Activated CD4-positive, alpha-beta T cell treated with anti-CD3 and anti-CD28 coated beads, Interleukin-2, amount 50 U/mL, for 1 hour (primary cell): ENCODE results near the gene IQSEC1.

Source experiments
- DNase-seq: peaks from one replicate; pipeline ENCODE4 v3.0.0-alpha.2; 2020

The IQSEC1 gene

DNA sequence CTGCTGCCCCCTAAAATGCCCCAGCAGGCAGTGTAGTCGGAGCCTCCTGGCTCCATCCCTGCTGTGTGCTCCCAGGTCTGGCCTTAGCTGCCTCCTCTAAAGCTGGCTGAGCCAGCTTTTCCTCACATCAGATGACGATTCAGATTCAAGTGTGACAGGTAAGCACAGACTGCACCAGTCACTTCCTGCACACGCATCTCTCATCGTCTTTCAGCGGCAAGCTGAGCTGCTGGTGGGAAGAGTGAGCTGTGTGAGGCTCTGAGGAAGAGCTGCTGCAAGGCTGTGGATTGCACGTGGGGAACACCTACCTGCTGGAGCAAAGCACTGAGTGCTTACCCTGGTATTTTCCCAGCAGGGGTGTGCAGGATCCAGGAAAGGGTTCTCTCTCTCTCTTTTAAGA lies 143.4 kb downstream of the IQSEC1 start:
- DNase-seq = no peak

DNA sequence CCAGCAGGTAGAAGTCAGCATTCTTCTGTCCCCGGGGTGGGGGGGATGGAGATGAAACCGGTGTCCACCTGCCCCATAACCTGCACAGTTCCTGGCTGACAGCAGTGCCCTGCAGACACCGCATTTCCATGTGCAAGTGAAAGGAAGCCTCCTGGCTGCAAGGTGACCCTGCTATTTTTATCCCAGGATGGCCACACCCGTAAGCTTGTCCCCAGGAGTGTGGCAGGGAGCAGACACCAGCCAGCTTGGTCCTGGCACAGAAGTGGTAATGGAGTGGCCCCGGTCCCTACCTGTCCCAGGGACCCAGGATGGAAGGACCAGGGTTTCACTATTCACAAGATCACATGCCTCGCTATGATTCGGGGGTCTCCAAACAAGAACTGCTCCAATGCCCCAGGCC lies 146.6 kb downstream of the IQSEC1 start:
- DNase-seq = no peak

DNA sequence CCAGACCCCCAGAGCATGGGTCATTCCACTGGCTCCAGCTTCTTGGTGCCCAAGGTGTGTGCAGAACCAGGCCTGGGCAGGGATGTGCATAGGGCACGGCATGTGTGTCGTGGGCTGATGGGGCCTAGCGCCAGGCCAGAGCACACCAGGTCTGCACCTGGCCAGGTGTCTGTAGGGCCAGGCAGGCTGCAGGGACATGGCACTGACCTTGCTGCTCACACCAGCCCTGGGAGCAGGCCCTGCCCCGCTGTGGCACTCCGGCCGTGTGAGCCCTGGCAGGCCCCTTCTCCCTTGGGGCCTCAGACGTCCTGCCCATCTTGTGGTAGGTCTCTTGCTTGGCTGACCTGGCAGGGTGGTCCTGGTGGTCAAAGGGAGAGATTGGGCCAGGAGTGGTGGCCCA lies 147.6 kb downstream of the IQSEC1 start:
- DNase-seq = no peak

DNA sequence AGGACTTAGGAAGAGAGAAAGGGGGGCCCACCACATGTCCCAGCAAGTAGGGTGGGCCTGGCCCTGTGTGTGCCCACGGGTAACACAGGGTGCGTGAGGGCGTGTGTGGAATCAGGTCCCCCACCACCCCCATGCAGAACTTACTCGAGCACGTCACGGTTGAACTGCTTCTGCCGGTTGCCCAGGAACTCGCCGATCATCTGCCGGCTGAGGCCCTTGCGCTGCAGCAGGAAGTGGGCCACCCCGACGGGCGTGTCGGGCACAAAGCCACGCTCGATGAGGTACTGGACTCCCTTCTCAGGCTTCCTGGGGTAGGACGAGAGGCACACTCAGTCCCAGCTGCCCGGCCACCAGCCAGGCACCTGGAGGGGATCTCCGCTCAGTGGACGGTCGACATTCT lies 148.8 kb downstream of the IQSEC1 start:
- DNase-seq = no peak

DNA sequence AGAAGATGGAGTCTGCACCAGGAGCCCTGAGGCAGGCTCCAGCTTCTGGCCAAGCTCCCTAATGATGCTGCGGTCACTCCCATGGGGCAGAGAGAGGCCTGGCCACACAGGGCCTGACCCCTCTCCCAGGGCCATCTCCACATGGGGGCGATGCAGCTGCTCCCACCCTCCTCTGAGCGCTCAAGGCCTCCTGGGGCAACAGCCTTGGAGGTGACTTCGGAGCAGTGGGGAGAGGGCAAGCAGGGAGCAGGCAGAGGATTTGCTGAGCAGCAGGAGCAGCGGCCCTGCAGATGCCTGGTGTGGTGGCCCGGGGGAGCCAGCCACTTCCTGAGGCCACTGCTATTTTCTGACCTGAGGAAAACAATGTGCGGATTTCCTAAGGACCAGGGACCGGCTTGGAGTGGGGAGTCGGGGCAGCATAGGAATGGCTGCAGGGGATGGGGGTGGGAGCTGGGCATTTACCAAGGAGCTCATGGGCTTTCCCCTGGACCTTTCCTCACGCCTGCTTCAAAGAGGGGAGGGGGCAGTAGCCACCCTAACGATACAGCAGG lies 150.3 kb downstream of the IQSEC1 start:
- DNase-seq = no peak

DNA sequence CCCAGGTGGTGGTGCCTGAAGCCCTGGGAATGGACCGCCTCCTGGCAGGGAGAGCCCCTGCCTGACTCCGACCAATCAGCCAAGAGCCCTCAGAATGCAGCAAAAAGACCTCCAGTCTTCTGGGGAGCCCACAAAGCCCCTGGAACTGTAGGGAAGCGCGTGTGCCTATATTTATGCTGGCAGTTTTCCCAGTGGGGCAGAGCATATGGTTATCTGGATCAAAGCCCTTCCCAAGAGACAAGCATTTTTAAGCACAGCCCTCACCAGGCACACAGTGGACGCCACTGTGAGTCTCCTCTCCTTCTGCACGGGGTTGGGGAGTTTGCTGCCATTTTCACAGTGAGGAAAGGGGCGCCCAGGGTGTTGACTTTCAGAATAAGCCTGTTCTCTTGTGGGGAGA lies 150.9 kb downstream of the IQSEC1 start:
- no peak for DNase-seq

DNA sequence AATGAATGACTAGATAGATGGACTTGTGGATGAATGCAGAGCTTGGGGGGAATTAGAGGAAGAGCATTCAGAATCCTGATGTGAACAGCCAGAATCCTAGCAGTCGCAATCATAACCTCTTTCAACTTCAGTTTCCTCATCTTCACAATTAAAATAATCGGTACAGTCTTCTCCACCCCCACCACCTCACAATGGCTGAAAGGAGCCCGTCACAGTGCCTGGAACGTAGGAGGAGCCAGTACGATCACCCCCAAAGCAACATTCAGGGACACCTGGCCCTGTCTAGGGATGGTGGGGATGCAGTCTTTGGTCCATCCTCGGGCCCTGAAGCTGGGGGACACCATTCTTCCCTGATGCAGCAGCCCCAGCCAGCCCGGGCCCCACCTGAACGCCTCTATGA lies 151.5 kb downstream of the IQSEC1 start:
- DNase-seq = no peak

DNA sequence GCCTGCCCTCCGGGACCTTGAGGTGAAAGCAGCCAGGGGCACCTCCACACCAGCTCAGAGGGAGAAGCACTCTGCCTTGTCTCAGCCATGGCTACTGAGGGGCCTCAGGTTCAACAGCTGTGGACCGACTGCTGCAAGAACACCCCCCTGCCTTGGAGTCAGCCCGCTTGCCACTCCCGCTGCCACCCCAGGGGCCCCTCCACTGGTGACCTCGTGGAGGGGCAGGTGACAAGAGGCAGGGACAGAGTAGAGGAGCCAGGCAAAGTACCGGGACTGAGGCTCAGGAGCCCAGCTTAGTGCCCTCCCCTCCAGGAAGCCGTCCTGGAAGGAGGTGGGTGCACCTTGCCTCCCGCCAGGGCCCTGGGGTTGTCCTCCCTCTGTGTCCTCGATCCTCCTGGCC lies 152.3 kb downstream of the IQSEC1 start:
- DNase-seq = no peak

DNA sequence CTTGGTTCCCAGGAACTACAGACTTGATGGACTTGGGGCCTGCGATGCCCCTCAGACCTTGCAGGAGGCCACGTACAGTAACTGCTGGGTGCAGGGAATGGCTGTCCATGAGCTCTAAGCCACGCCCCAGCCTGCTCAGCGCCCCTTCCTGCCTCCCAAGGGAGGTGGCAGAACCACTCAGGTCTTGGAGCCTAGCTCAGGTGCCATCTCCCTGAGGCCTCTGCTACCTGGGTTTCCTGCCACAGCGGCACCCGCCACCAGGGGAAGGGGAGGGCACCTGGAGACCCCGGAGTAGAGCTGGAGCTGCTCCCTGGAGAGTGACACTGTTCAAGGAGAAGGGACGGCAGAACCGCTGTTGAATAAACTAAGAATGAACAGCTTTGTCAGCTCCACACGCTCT lies 154.0 kb downstream of the IQSEC1 start:
- no peak for DNase-seq

DNA sequence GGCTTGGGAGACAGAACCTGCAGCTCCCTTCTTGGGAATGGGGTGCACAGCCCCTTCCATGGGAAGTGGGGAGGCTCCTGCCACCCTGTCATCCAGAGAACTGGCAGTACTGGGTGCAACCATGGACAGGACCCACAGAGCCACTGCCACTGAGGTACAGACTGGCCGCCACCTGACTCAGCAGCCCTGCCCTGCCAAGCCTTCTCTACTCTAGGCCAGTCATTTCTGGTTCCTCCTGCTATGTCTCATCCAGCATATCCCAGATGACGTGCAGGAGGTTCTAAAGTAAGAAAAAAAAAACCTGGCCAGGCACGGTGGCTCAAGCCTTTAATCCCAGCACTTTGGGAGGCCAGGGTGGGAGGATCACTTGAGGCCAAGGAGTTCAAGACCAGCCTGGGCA lies 155.0 kb downstream of the IQSEC1 start:
- DNase-seq = no peak

DNA sequence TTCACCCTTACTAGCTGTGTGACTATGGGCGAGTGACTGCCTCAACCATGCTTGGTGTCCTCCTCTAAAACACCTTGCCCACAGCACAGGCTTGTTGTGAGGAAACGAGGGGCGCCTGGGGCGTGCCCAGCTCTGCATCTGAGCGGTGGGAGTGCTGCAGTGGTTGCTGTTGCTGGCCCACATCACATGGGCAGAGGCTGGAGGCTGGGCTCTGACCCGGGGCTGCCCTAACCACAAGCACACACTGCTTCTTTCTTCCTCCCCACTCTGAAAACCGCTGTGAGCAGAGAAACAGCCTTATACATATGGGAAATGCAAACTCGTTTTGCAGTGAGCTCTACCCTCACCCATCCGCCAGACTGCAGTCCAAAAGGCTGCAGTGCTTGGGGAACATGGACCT lies 157.1 kb downstream of the IQSEC1 start:
- DNase-seq = no peak

DNA sequence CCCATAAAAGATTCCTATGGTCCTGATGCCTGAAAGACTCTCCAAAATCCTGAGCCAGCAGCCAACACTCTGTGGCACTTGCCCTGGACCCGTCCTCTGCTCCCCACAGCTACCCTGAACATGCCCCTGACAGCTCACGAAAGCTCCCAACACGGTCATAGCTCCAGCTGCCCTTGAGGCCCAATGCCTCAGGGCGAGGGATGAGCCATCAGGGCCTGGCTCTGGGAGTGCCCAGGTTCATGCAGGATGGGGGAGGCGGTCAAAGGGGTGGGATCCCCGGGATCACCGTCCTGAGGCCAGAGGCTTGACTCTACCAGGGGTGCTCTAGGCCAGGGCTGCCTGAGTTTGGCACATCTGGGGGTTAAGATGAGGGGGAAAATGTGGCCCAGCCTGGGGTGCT lies 159.1 kb downstream of the IQSEC1 start:
- no peak for DNase-seq

DNA sequence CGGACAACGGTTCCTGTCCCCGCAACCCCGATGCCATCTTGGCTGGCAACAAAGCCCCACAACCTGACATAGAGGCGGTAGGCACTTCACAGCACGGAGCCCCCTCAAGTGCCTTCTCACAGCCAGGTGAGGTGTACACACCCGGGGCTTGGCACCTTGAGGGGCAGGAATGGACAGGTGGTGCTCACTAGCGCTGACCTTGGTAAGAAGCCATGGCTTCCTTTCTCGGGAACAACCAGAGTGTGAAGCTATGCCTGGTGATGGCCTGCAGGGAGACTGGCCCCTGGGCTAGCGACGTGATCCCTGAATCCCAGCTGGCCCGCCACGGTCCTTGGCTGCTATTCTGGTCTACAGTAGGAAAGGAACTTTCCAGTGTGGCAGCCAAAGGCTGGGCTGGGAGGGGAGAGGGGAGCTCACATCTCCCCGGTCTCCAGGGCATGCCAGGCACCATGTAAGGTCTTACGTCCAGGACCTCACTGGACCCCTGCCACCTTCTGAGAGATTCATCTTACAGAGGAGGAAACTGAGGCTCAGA lies 161.3 kb downstream of the IQSEC1 start:
- DNase-seq = no peak

DNA sequence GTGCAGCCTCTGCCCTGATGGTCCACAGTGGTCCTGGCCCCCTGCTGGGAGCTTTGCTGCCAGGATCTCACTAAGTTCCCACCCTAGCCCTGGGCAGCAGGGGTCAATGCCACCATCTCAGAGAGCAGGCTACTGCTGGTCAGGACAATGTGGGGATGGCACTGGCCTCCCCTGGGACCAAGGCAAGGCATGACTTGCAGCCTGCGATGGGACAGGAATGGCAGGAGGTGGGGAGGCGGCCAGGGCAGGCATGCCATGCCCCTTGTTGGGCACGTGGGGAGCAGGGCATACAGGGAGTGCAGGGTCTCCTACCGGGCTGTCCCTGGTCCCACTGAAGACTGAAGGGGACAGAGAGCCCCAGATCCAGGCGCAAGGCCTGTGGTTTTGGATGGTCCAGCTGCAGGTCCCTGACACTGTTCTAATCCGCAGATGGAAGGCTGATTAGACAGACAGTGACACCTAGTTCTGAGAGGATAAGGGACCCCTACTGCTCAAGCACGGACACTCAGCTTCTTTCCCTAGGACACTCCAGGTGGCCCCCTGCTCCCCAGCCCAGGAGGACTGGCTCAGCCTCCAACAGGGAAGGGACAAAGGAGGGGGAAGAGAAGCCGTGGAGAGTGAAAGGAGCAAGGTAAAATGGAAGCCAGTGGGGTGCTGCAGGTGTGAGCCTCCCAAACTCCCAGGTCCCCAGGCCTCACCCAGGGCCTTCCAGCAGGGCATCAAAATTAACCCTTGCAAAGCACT lies 162.7 kb downstream of the IQSEC1 start:
- no peak for DNase-seq

DNA sequence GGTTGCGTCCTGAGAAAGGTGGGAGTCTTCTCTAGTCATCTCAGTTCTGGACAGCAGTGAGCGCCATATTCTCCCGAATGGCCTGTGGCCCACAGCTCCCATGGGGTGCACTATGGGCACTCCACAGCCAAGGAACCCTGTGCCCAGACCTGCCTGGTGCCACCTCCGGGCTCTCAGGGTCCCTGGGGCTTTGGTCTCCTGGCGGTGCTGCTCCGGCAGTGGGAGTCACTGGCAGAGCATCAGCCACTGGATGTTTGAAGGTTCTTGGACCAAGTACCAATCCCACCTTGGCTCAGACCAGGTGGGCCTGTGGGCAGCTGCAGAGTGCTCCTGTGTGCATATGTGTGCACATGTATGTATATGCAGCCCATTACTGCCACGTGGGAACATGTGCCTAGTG lies 163.5 kb downstream of the IQSEC1 start:
- DNase-seq = no peak

DNA sequence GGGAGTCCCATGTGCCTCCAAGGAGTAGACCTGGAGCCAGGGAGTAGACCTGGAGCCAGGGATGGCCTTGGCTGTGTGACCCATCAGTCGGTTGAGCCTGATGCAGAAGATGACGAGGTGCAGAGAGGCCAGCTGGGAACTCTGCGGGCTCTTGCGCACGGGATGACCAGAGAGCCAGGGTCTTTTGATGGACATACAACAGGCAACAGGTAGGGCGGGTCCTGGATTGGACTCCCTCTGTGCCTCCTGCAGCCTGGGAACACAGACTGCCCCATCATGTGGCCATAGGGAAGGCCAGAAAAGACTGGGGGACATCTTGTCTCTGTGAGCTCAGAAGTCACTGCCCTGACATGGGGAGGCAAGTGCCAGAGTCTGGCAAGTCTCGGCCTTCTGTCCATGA lies 164.4 kb downstream of the IQSEC1 start:
- DNase-seq = no peak

DNA sequence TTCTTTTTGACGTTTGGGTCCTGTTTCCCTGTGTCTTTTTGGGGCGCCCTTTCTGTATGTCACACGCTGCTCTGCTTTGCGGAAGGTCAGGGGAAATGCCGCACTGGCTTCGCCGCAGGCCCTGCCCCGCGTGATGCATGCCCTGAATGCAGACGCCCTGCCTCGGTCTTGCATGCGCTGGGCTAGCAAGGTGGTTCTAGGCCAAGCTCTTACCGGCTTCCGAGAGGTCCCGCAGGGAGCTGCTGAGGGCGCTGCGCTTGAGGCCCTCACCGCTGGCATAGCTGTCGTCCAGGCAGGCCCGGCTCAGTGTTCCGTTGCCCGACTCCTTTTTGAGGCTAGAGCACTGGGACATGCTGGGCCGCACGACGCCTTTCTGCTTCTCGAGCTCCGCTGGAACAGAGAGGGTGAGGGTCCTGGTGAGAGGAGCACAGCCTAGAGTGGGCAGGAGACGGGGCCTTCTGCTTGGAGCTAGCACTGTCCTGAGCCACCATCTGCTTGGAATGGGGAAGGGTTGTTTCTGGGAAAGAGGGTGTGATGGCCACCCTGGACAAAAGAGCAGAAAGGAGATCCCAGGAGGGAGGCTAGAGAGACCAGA lies 165.0 kb downstream of the IQSEC1 start:
- no peak for DNase-seq

DNA sequence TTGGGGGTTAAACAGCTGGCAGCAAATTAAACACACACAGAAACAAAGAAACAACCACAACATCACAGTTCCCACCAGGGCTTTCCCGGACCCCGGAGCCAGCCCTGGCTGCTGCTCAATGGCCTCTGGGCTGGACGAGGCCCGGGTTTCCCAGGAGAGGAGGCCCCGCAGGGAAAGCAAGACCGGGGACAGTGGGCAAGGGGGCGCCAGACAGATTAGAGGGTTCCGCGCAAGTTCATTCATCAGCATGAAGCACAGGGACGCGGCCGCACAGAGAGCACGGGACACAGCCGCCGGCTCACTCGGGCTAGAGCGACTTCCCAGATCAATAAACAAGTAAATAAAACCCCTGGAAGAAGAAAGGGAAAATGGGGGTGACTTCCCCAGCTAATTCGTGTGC lies 165.5 kb downstream of the IQSEC1 start:
- no peak for DNase-seq

DNA sequence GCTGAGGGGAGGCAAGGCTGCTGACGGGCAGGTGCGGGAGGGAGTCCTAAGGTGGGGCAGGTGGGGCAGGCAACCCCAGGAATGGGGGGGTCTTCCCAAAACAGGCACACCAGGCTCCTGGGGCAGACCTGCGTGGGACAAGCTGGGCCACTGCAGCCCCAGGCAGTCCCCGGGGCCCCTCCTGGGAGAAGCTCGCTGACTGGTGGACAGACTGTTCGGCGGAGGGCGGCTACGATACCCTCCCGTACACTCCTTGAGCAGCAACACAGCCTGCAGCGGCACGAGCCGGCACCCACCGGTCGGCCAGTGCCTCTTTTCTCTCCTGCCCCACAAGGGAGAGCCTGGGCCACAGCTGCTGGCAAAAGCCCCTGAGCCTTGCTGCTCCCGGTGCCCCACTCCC lies 165.9 kb downstream of the IQSEC1 start:
- no peak for DNase-seq

DNA sequence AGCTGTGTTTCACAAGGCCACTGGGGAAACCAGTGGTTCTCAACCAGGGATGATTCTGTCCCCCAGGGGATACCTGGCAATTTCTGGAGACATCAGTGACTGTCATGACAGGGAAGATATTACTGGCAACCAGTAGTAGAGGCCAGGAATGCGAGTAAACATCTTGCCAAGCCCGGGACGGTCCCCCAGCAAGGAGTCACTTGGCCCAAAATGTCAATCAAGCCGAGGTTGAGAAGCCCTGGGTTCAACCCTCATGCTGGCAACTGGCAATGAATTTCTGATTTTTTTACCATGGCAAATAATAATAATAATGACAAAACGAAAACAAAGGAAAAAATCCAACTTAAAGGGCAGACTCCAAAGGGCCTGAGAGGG lies 166.3 kb downstream of the IQSEC1 start:
- DNase-seq = no peak

DNA sequence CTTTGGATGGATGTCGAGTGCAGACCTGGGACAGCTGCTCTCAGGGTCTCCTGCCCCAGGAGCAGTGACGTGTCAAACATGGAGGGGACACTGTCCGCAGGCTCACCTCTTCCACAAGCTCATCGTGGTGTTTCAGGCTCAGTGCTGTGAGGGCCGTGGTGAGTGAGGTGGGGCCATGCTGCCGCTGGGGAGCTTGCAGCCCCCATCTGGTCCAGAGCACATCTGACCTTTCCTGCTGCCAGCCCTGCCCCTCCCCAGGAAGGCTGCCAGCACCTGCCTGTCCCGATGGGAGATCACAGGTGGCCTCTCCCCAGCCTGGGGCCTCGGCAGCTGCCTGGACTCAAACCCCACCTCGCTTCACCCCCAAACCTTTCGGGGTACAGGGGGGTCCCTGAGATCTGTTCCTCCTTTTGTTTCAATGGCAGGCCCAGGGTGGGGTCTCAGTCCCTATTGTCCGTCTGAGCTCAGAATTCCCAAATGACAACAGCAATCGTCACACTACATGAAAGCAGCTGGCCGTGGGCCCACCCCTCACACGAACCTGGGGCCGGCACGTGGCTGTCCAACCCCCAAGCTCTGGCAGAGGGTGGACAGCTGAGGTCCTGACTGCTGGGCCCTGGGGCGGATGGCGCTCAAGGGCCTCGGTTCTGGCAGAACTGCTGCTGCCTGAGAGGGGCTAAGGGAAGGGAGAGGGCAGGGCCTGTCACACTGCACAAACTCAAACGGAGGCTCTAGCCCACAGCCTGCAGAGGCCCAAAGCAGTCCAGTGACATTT lies 166.9 kb downstream of the IQSEC1 start:
- DNase-seq = no peak

DNA sequence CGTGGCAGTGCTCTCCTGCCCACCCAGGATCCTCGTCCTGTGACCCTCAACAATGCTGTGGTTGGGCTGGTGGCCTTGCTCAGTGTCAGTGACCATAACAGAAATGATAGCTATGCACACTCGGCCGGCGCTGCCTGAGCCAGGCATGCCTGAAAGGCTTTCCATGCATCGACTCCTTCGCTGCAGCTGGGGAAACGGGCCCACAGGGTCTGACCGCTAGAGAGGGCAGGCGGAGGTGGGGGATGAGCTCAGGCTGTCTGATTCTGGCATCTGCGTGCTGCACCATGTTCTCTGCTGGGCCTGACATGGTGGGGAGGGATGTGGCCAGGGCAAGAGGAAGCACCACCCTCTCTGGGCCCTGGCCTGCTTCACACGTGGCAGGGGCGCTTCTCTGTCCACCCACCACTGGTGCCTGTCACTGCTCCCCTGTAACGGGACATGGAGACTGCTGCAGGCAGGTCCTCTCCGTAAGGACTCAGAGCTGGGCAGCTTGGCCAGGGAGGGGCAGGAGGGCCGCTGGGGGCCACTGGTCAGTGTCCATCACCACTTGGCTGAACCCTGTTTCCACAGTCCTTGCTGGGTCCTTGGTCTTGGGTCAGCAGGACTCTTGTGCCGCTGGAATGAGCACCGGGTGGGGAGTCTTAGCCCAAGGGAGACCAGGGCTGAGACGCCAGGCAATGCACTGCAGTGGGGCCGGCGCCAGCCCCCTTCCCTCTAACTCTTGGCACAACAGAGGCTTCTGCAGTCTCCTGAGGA lies 167.7 kb downstream of the IQSEC1 start:
- DNase-seq = no peak

DNA sequence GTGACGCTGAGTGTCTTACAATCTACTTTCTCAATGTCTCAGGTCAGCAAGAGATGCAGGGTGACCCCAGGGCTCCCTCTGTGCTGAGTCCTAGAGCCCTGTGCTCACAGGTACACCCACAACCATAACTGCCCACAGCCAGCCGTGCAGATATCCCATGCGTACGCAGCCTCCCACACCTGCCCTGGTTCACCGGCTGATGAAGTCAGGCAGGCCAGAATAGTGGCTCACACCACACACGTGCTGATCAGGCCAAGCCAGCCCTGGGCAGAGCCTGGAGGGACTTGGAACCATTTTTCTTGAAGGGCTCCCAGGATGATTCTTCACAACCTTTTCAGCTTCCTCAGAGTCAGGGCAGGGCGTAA lies 168.3 kb downstream of the IQSEC1 start:
- DNase-seq = no peak
